Activated CD4-positive, alpha-beta T cell treated with anti-CD3 and anti-CD28 coated beads for 36 hours (primary cell): Measurements from ENCODE around the gene EXOC3. TPM values are rescaled to one million over a fixed set of nuclear protein-coding genes. Genes with fewer than 3 reads are reported as not detected.
A peak's percentile ranks its signal among the peaks of the same experiment; 100 is the strongest.
"Not testable (repeated sequence)": the region's sequence is repeated elsewhere in the genome, so short reads cannot be mapped to it uniquely, and the experiment has no call there.

Experiments used
- ATAC-seq: fragments of 200-7000 bp; cut with Tn5 transposase; one replicate; pipeline ENCODE4 v1.10.0; 2021; ENCODE audit warnings: mild to moderate bottlenecking, moderate library complexity
- CTCF ChIA-PET: fragments of 350-600 bp; sonication (Branson Sonifier 250); formaldehyde crosslinking; loops from one replicate; lab custom pipeline; 2021; ENCODE audit warnings: antibody characterized with exemption; lab: Charles Lee
- POLR2A ChIA-PET: fragments of 350-600 bp; sonication (Branson Sonifier 250); formaldehyde crosslinking; loops from one replicate; lab custom pipeline; 2021; ENCODE audit warnings: antibody characterized with exemption, inconsistent platforms; lab: Charles Lee
- DNase-seq: peaks from one replicate; pipeline ENCODE4 v3.0.0-alpha.2; 2020
- H3K27ac Mint-ChIP-seq: one replicate; pipeline ENCODE4 v1.8.0; 2021; ENCODE audit warnings: mixed read lengths
- H3K27me3 Mint-ChIP-seq: one replicate; pipeline ENCODE4 v1.8.0; 2021; ENCODE audit warnings: mixed read lengths
- H3K36me3 Mint-ChIP-seq: one replicate; pipeline ENCODE4 v1.8.0; 2021; ENCODE audit warnings: low read depth, mixed read lengths
- H3K4me1 Mint-ChIP-seq: one replicate; pipeline ENCODE4 v1.8.0; 2021; ENCODE audit warnings: mixed read lengths
- H3K4me3 Mint-ChIP-seq: one replicate; pipeline ENCODE4 v1.8.0; 2021; ENCODE audit warnings: mild to moderate bottlenecking, moderate library complexity, mixed read lengths
- H3K9me3 Mint-ChIP-seq: one replicate; pipeline ENCODE4 v1.8.0; 2021; ENCODE audit warnings: low read depth, mixed read lengths
- intact Hi-C, 2 experiments: fragments of 100-400 bp; cut with DNase I in 1 of 2; cut with micrococcal nuclease in 1 of 2; formaldehyde crosslinking; loops; one replicate each; pipeline versions ENCODE4 v1.14.2 to v1.15.1; 2022 to 2024; cut with DNase I, micrococcal nuclease
- total RNA-seq, 2 experiments: library from RNA; stranded (reverse); gene quantifications; one replicate each; pipeline ENCODE4 v1.2.3, GENCODE V29; 2021

The EXOC3 gene
- total RNA-seq, 2 experiments from 2014 or later = 49.7 to 62.7 TPM

- H3K27ac Mint-ChIP-seq = no peak overlapping the region
- POLR2A ChIA-PET = no interaction called here
- DNase-seq (no peak), ATAC-seq (no peak)
- H3K4me3 Mint-ChIP-seq = no peak overlapping the region
- H3K4me1 Mint-ChIP-seq = peaks cover 6% of the 10 kb centered on the region
- no peaks in the 10 kb centered on the region for H3K36me3 Mint-ChIP-seq
- intact Hi-C loops = no loop called here
- CTCF ChIA-PET = no interaction called here
- no peaks in the 10 kb centered on the region for H3K9me3 Mint-ChIP-seq
- peaks cover 7% of the 10 kb centered on the region for H3K27me3 Mint-ChIP-seq
These were observed 39.5 kb downstream of the EXOC3 start for GRCh38 chr5:482506-482905.

DNA sequence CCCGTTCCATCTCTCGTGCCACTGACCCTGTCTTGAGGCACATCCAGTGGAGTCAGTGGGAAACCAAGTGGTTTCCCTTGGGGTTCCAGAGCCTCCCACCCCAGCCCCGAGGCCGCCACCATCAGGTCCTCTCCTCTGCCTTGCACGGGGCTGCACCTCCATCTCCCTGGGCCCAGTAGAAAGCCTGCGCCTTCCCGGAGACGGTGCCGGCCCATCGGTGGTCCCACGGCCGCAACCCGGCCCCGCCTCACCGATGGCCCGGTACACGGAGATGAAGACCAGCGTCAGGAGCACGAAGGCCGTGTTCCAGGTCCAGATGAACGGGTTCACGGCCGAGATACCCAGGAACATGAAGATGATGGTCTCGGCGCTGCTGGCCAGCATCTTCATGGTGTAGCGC lies 40.0 kb downstream of the EXOC3 start:
- intact Hi-C loops = no loop called here
- Mint-ChIP-seq H3K27ac (no peak overlapping the region), H3K36me3 (no peaks in the 10 kb centered on the region), H3K9me3 (no peaks in the 10 kb centered on the region), H3K4me3 (no peak overlapping the region), H3K4me1 (peaks cover 6% of the 10 kb centered on the region), H3K27me3 (peaks cover 4% of the 10 kb centered on the region)
- ChIA-PET POLR2A (no interaction called here), CTCF (no interaction called here)
- no peak for DNase-seq
- no peak for ATAC-seq

- no peak overlapping the region for H3K27ac Mint-ChIP-seq
- DNase-seq = no peak
- no peaks in the 10 kb centered on the region for H3K9me3 Mint-ChIP-seq
- ChIA-PET POLR2A (interaction anchor here (0.6 kb wide), 1 partner anchor 10 kb away, joined by 3 read pairs; no protein-coding TSS in a partner anchor), CTCF (no interaction called here)
- H3K4me3 Mint-ChIP-seq = no peak overlapping the region
- H3K4me1 Mint-ChIP-seq = peaks cover 6% of the 10 kb centered on the region
- ATAC-seq = no peak
- H3K27me3 Mint-ChIP-seq = peaks cover 4% of the 10 kb centered on the region
- H3K36me3 Mint-ChIP-seq = no peaks in the 10 kb centered on the region
- intact Hi-C loops = no loop called here
These were observed 40.6 kb downstream of the EXOC3 start for GRCh38 chr5:483434-484140.

- ChIA-PET CTCF (no interaction called here), POLR2A (no interaction called here)
- no peak overlapping the region for H3K4me3 Mint-ChIP-seq
- H3K9me3 Mint-ChIP-seq = no peaks in the 10 kb centered on the region
- no peaks in the 10 kb centered on the region for H3K36me3 Mint-ChIP-seq
- H3K27ac Mint-ChIP-seq = no peak overlapping the region
- ATAC-seq (no peak), DNase-seq (no peak)
- intact Hi-C loops = no loop called here
- H3K27me3 Mint-ChIP-seq = peaks cover 4% of the 10 kb centered on the region
- peaks cover 6% of the 10 kb centered on the region for H3K4me1 Mint-ChIP-seq
These were observed 41.6 kb downstream of the EXOC3 start for GRCh38 chr5:484556-484955.

DNA sequence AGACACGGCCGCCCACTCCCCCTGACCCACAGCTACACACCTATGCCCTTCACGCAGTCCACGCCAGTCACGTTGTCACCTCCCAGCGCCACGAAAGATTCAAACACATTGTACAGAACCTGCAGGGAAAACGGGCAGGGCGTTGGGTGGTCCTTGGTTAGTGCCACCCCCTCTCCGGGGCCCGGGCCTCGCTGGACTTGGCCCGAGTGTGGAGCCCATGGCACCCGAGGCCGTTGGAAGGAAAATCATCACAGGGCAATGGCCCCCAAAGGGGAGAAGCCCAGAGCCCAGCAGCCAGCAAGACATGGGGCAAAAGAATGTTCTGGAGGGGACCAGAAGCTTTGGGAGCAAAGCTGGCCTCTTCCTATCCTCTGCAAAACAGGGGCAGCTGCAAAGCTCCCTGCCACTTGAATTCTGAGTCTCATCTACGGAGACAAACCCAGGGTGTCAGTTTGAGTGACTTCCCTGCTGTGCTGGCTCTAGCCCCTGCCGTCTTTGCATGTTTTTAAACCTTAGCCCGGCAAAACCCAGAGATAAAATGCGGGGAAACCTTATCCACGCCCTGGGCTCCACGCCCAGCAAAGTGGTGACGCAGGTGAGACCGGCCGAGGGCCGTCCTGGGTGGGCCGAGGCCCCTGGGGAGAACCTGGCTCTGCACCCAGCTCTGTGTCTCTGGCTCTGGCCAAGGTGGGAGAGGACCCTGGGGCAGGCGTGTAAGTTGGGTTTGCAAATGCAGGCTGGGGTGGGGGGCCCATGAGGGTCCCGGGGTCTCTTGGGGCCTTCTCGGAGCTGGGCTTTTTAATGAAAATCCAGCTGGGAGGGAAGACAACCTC lies 42.4 kb downstream of the EXOC3 start:
- intact Hi-C loops = no loop called here
- peaks cover 4% of the 10 kb centered on the region for H3K27me3 Mint-ChIP-seq
- no peaks in the 10 kb centered on the region for H3K9me3 Mint-ChIP-seq
- ChIA-PET POLR2A (interaction anchor here (0.5 kb wide), 1 partner anchor 337 kb away, joined by 3 read pairs; no protein-coding TSS in a partner anchor), CTCF (no interaction called here)
- no peak overlapping the region for H3K27ac Mint-ChIP-seq
- no peak for DNase-seq
- no peaks in the 10 kb centered on the region for H3K36me3 Mint-ChIP-seq
- no peak overlapping the region for H3K4me3 Mint-ChIP-seq
- ATAC-seq = no peak
- peaks cover 6% of the 10 kb centered on the region for H3K4me1 Mint-ChIP-seq

DNA sequence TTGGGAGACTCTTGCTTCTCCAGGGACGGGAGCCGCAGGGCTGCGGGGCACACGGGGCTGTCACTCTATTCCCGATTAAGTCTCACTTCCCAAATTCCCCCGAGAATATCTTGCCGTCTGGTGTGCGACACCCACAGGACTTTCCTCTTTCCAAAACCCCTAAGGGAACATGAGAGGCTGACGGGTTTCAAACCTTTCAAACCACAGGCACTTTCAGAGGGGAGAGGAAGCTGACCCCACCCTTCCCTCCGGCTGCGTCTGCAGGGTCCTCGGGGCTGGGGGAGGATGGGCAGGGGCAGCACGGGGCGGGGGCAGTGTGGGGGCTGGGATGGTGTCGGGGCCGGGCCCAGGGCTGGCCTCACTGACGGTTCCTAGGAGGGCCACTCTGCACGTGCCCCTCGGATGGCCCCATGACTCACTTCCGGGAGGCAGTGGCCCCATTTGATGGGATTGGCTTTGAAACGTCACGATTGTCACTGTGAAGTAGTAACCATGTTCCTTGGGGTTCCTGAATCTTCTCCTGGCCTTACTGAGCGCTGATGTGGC lies 43.0 kb downstream of the EXOC3 start:
- peak; percentile 59 for ATAC-seq

DNA sequence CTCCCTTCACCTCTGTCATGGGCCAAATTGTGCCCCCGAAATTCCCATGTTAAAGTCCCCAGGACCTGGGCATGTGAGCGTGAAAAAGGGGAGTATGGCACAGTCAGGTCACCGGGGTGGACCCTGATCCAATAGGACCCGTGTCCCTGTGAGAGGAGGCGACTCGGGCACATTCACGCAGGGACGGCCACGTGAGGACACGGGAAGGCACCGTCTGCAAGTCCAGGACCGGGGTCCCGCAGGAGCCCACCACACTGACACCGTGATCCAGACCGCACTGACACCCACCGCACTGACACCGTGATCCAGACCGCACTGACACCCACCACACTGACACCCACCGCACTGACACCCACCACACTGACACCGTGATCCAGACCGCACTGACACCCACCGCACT lies 43.6 kb downstream of the EXOC3 start:
- H3K4me1 Mint-ChIP-seq, intact Hi-C loops, H3K36me3 Mint-ChIP-seq, POLR2A ChIA-PET, H3K9me3 Mint-ChIP-seq, ATAC-seq, DNase-seq, H3K4me3 Mint-ChIP-seq, H3K27ac Mint-ChIP-seq, H3K27me3 Mint-ChIP-seq: not testable (repeated sequence)
- CTCF ChIA-PET = interaction anchor here (0.7 kb wide), 1 partner anchor 104 kb away, joined by 3 read pairs; no protein-coding TSS in a partner anchor

More for the DNA sequence above, 43.0 kb downstream of the EXOC3 start:
- no peaks in the 10 kb centered on the region for H3K36me3 Mint-ChIP-seq
- H3K4me3 Mint-ChIP-seq = no peak overlapping the region
- POLR2A ChIA-PET = no interaction called here
- intact Hi-C loops = no loop called here
- peaks cover 6% of the 10 kb centered on the region for H3K4me1 Mint-ChIP-seq
- no peaks in the 10 kb centered on the region for H3K9me3 Mint-ChIP-seq
- no peak overlapping the region for H3K27ac Mint-ChIP-seq
- DNase-seq = peak; percentile 43
- CTCF ChIA-PET = interaction anchor here (0.7 kb wide), 1 partner anchor 105 kb away, joined by 3 read pairs; no protein-coding TSS in a partner anchor
- H3K27me3 Mint-ChIP-seq = peaks cover 4% of the 10 kb centered on the region

GRCh38 chr5:488241-488640 lies 45.3 kb downstream of the EXOC3 start:
- intact Hi-C loops = no loop called here
- ChIA-PET CTCF (no interaction called here), POLR2A (no interaction called here)
- Mint-ChIP-seq H3K4me3 (no peak overlapping the region), H3K27me3 (peaks cover 2% of the 10 kb centered on the region), H3K27ac (no peak overlapping the region), H3K9me3 (no peaks in the 10 kb centered on the region), H3K36me3 (no peaks in the 10 kb centered on the region), H3K4me1 (peaks cover 6% of the 10 kb centered on the region)
- DNase-seq (no peak), ATAC-seq (no peak)

DNA sequence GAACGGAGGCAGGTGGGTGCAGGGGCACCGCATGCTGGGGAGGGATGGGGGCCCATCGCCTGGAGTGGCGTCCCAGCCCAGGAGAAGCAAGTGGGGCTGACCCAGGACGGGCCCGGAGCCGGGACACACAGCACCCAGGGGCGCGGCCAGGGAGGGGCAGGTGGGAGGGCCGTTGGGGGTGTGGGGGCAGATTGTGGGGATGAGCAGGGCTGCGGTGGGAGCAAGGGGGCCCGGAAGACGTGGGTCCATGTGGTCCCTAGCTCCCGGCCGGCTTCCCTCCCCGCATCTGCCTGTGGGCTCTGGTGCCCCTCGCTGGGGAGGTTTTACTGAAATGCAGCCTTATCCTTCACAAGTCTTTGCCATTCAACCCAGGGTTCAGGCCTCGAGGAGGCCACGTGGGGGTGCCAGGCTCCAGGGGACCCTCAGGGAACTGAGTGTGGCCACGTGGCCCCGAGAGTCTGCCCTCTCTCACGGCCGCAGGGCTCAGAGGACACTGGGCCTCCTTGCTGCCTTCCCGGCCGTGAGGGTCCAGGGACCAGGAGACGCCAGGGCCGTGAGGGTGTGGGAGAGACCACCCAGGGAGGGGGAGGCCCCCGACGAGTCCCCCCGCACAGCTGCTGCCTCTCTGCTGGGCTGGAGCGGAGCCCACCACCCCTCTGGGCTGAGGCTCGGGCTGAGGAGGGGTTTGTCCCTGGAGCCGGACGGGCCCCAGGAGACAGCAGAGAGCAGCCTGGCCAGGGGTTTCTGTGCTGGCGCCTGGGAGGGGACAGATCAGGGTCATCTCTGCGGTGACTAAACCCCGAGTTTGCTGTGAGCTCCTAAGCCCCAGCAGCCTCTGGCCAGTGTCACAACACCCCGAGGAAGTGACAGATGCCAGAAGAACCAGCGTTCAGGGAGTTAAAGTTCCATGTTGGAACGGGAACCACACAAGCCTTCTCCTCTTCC lies 46.0 kb downstream of the EXOC3 start:
- ChIA-PET CTCF (no interaction called here), POLR2A (no interaction called here)
- ATAC-seq (no peak), DNase-seq (no peak)
- Mint-ChIP-seq H3K9me3 (no peaks in the 10 kb centered on the region), H3K27ac (no peak overlapping the region), H3K4me3 (no peak overlapping the region), H3K4me1 (peaks cover 6% of the 10 kb centered on the region), H3K36me3 (no peaks in the 10 kb centered on the region), H3K27me3 (peaks cover 2% of the 10 kb centered on the region)
- intact Hi-C loops = no loop called here

GRCh38 chr5:489689-490080 lies 46.7 kb downstream of the EXOC3 start:
- Mint-ChIP-seq H3K4me1 (peaks cover 6% of the 10 kb centered on the region), H3K36me3 (no peaks in the 10 kb centered on the region), H3K27me3 (peaks cover 2% of the 10 kb centered on the region), H3K4me3 (no peak overlapping the region), H3K27ac (no peak overlapping the region), H3K9me3 (no peaks in the 10 kb centered on the region)
- ATAC-seq = no peak
- DNase-seq = no peak
- ChIA-PET CTCF (no interaction called here), POLR2A (no interaction called here)
- intact Hi-C loops = no loop called here
